ENCODE results near the gene RTN4. TPM values are rescaled to one million over a fixed set of nuclear protein-coding genes. Genes with fewer than 3 reads are reported as not detected.
A peak's percentile ranks its signal among the peaks of the same experiment; 100 is the strongest.
"Not testable (repeated sequence)": the region's sequence is repeated elsewhere in the genome, so short reads cannot be mapped to it uniquely, and the experiment has no call there.

Gene RTN4
- total RNA-seq, 2 donors from 2014 or later = 199 to 280 TPM

DNA sequence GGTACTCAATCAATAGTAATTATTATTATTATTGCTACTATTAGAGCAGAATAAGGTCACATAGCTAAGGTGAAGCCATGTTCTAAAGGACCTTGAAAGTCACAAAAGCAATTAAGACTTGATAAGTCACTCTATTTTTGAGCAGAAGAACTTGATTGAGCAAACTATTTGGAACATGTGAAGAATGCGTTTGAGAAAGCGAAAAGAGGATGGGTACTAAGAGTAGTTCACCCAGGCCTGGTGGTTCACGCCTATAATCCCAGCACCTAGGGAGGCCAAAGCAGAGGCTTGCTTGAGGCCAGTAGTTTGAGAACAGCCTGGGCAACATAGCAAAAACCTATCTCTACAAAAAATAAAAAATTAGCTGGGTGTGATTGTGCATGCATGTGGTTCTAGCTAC lies 7.2 kb upstream of the RTN4 start:
- Histone ChIP-seq H3K9me3 (no peaks in the 10 kb centered on the region), H3K27ac (no peak overlapping the region), H3K9ac (ENCODE audit: low read depth in 2 of 2, low read length in 2 of 2) (no peak overlapping the region), H3K4me1 (no peaks in the 10 kb centered on the region), H3K4me3 (no peak overlapping the region), H3K36me3 (no peaks in the 10 kb centered on the region), H3K27me3 (no peaks in the 10 kb centered on the region)
- intact Hi-C loops (cut with DNase I) = no loop called here
- no peak for DNase-seq
- TF ChIP-seq, protein P1, sequence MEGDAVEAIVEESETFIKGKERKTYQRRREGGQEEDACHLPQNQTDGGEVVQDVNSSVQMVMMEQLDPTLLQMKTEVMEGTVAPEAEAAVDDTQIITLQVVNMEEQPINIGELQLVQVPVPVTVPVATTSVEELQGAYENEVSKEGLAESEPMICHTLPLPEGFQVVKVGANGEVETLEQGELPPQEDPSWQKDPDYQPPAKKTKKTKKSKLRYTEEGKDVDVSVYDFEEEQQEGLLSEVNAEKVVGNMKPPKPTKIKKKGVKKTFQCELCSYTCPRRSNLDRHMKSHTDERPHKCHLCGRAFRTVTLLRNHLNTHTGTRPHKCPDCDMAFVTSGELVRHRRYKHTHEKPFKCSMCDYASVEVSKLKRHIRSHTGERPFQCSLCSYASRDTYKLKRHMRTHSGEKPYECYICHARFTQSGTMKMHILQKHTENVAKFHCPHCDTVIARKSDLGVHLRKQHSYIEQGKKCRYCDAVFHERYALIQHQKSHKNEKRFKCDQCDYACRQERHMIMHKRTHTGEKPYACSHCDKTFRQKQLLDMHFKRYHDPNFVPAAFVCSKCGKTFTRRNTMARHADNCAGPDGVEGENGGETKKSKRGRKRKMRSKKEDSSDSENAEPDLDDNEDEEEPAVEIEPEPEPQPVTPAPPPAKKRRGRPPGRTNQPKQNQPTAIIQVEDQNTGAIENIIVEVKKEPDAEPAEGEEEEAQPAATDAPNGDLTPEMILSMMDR (IDR thresholded peaks at IDR 0.05) = no peak

DNA sequence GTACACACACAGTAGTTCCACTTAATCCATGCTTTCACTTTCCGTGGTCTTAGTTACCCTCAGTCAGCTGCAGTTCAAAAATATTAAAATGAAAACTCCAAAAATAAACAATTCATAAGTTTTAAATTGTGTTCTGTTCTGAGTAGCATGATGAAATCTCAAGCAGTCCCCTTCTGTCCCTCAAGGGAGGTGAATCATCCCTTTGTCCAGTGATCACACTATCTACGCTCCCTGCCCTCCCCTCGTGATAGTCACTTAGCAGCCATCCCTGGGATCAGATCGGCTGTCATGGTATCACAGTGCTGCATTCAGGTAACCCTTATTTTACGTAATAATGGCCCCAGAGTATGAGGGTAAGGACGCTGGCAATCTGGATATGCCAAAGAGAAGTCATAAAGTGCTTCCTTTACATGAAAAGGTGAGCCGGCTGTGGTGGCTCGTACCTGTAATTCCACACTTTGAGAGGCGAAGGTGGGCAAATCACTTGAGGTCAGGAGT lies 5.8 kb upstream of the RTN4 start:
- no peak for DNase-seq
- TF ChIP-seq, protein P1 (IDR thresholded peaks at IDR 0.05) = no peak
- Histone ChIP-seq H3K4me1 (no peaks in the 10 kb centered on the region), H3K9ac (ENCODE audit: low read depth in 2 of 2, low read length in 2 of 2) (no peak overlapping the region), H3K27me3 (no peaks in the 10 kb centered on the region), H3K27ac (no peak overlapping the region), H3K4me3 (no peak overlapping the region), H3K9me3 (no peaks in the 10 kb centered on the region), H3K36me3 (no peaks in the 10 kb centered on the region)
- intact Hi-C loops (cut with DNase I) = no loop called here

DNA sequence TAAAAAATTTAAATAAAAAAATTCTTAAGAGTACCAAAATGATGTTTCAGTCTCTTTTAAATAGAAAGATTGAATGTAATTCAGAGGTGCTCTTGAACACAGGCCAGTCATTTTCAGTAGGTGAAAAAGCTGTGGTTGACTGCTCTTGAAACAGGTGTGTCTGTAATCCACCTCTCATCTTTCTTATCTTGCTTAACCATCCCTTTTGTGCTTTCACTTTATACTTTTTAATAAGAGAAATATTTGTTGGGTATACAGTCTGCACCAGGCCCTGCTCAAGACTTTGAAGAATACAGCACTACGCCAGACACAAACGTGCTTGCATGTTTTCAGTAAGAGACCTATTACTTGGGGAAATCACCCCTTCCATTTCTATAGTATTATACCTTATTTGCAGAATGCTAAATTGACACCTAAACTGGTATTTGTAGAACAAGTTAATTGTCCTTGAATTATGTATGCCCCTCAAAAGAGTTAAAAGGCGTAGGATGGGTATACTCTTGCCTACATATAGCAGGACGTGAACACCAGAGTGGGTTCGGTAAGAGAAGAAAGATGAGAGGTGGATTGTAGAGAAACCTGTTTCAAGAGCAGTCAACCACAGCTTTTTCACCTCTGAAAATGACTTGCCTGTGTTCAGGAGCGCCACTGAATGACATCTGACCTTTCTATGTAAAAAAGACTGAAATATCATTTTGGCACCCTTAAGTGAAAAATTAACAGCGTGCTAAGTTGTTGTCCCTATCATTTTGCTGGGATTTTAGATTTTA lies 4.0 kb upstream of the RTN4 start:
- DNase-seq = no peak
- no peak overlapping the region for H3K9ac ChIP-seq (ENCODE audit: low read depth in 2 of 2, low read length in 2 of 2)
- H3K4me1 ChIP-seq = no peaks in the 10 kb centered on the region
- H3K27me3 ChIP-seq = no peaks in the 10 kb centered on the region
- no peaks in the 10 kb centered on the region for H3K9me3 ChIP-seq
- H3K4me3 ChIP-seq = no peak overlapping the region
- TF ChIP-seq, protein P1 (IDR thresholded peaks at IDR 0.05) = no peak
- intact Hi-C loops (cut with DNase I) = no loop called here
- no peak overlapping the region for H3K27ac ChIP-seq
- no peaks in the 10 kb centered on the region for H3K36me3 ChIP-seq

DNA sequence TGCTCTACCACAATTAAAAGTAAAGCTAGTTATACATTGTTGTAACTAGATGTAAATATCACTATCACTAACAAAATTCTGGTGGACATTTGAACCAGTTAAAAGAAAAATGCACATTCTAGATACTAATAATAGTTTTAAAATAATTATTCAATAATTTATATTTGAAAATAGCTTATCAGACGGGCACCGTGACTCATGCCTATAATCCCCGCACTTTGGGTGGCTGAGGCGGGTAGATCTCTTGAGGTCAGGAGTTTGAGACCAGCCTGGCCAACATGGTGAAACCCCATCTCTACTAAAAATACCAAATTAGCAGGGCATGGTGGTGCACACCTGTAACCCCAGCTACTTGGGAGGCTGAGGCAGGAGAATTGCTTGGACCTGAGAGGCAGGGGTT lies 3.0 kb upstream of the RTN4 start:
- H3K27ac ChIP-seq; DNase-seq; H3K36me3 ChIP-seq; H3K9me3 ChIP-seq; intact Hi-C loops (cut with DNase I); H3K4me3 ChIP-seq; H3K27me3 ChIP-seq; H3K4me1 ChIP-seq; H3K9ac ChIP-seq (ENCODE audit: low read depth in 2 of 2, low read length in 2 of 2): not testable (repeated sequence)

DNA sequence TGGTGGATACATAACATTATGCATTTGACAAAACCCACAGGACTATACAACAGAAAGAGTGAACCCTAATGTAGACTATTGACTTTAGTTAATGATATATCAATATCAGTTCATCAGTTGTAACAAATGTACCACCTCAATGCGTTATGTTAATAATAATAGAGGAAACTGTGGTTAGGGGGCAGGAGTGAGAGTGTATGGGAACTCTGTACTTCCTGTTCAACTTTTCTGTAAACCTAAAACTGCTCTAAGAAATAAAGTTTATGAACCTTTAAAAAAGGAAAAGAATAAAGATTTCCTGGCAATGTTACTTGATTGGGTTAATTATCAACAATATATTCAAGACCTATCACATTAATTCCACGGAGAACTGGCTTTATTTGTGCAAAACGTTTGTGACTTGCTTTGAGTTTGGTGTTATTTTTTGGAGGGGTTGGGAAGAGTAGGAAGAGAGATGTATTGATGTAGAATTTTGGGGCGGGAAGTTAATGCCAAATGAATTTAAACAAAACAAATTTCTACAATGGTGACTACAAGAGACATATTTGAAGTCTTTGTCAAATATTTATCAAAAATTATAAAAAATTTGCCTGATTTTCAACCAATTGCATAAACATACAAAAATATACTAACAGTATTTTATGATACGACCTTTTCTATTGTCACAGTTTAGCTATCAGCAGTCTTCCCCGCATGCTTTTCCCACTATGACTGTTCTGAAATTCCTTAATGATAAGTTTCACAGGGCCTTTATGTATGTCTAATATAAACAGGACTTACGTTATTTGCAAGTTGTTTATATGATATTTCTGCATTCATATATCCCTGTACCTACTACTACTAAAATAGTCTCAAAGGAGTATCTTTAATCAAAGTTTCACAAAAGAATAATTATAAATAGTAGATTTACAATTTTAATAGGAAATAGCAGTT lies 2.1 kb upstream of the RTN4 start:
- Histone ChIP-seq H3K9me3 (no peaks in the 10 kb centered on the region), H3K4me3 (no peak overlapping the region), H3K27me3 (no peaks in the 10 kb centered on the region), H3K4me1 (no peaks in the 10 kb centered on the region), H3K9ac (ENCODE audit: low read depth in 2 of 2, low read length in 2 of 2) (no peak overlapping the region), H3K27ac (peak overlapping the region; percentile 100), H3K36me3 (no peaks in the 10 kb centered on the region)
- no peak for DNase-seq
- intact Hi-C loops (cut with DNase I) = no loop called here
- TF ChIP-seq, protein P1 (IDR thresholded peaks at IDR 0.05) = no peak
